Measurements from ENCODE around the gene KRT3.

GRCh38 chr12:52826611-52827498 lies 30.9 kb upstream of the KRT3 start:
- TF ChIP-seq ATF3 (IDR thresholded peaks at IDR 0.05) (no peak), CTCF (IDR thresholded peaks at IDR 0.05; ENCODE audit: low read depth, low read length, missing input control) (no peak), RAD21 (IDR thresholded peaks at IDR 0.05) (no peak), MAX (IDR thresholded peaks at IDR 0.05) (no peak), REST (IDR thresholded peaks at IDR 0.05) (no peak), TAF1 (conservative IDR thresholded peaks at IDR 0.05) (no peak), GABPA (IDR thresholded peaks at IDR 0.05 in 1 of 2, conservative IDR thresholded peaks at IDR 0.05 in 1 of 2) (no peak), YY1 (IDR thresholded peaks at IDR 0.05) (no peak), EGR1 (IDR thresholded peaks at IDR 0.05; ENCODE audit: low read depth in 2 of 2) (no peak)

Data from liver (tissue), 3 donors.